Endodermal cell (in vitro differentiated cells): ENCODE measurements around the gene LACRT. TPM values are rescaled to one million over a fixed set of nuclear protein-coding genes. Genes with fewer than 3 reads are reported as not detected.

ENCODE experiments used
- DNase-seq: peaks from one replicate; pipeline ENCODE4 v3.0.0-alpha.2; 2017
- H3K27ac ChIP-seq: 2 replicates; pipeline ENCODE4 v1.5.1; 2013; ENCODE audit warnings: mild to moderate bottlenecking, low read depth, low read length, moderate library complexity
- H3K27me3 ChIP-seq: 2 replicates; pipeline ENCODE4 v1.6.1; 2013; ENCODE audit warnings: mild to moderate bottlenecking, low read length, moderate library complexity; ENCODE audit not compliant: insufficient read depth, control insufficient read depth, poor library complexity, severe bottlenecking
- H3K36me3 ChIP-seq: 2 replicates; pipeline ENCODE4 v1.7.0; 2013; ENCODE audit warnings: mild to moderate bottlenecking, low read length, moderate library complexity; ENCODE audit not compliant: control insufficient read depth, insufficient read depth
- H3K4me1 ChIP-seq: one replicate; pipeline ENCODE4 v1.7.0; 2013; ENCODE audit warnings: low read length; ENCODE audit not compliant: control insufficient read depth, insufficient read depth
- H3K4me3 ChIP-seq: 2 replicates; pipeline ENCODE4 v1.5.1; 2013; ENCODE audit warnings: mild to moderate bottlenecking, low read length, moderate library complexity
- H3K9ac ChIP-seq: 2 replicates; pipeline ENCODE4 v1.6.1; 2013; ENCODE audit warnings: mild to moderate bottlenecking, low read length, moderate library complexity; ENCODE audit not compliant: poor library complexity, severe bottlenecking; ENCODE audit errors: extremely low read depth
- H3K9me3 ChIP-seq: 2 replicates; pipeline ENCODE4 v1.6.1; 2013; ENCODE audit warnings: mild to moderate bottlenecking, low read length, moderate library complexity; ENCODE audit not compliant: control insufficient read depth
- H3K27ac Mint-ChIP-seq: 2 replicates; pipeline ENCODE4 v1.8.0; 2020; ENCODE audit warnings: mixed read lengths
- H3K27me3 Mint-ChIP-seq: 2 replicates; pipeline ENCODE4 v1.8.0; 2021; ENCODE audit warnings: mild to moderate bottlenecking, mixed read lengths; ENCODE audit not compliant: insufficient read depth
- H3K36me3 Mint-ChIP-seq: 2 replicates; pipeline ENCODE4 v1.8.0; 2020; ENCODE audit warnings: low read depth, mixed read lengths
- H3K4me1 Mint-ChIP-seq: 2 replicates; pipeline ENCODE4 v1.8.0; 2020; ENCODE audit warnings: mixed read lengths
- H3K4me3 Mint-ChIP-seq: 2 replicates; pipeline ENCODE4 v1.8.0; 2020; ENCODE audit warnings: mild to moderate bottlenecking, moderate library complexity, mixed read lengths
- H3K9me3 Mint-ChIP-seq: 2 replicates; pipeline ENCODE4 v1.8.0; 2020; ENCODE audit warnings: mild to moderate bottlenecking, mixed read lengths
- WGBS, 2 experiments: methylation state at CpG; one replicate each; pipeline versions ENCODE4 v1.1.5 to v1.1.7; 2013; ENCODE audit warnings: missing lambda C conversion rate in 2 of 2, mixed read lengths in 1 of 2; ENCODE audit not compliant: insufficient coverage in 1 of 2, insufficient read length in 1 of 2; 5-methylcytosine and 5-hydroxymethylcytosine counted together
- total RNA-seq, 2 donors: library from RNA; stranded (reverse); fragmentation: NEBNext Ultra II Directional in 1 of 2; extraction: Animal tissue kit (Norgen Biotek cat#: 25700) in 1 of 2; gene quantifications; 2 replicates in 1 of 2; 3 replicates in 1 of 2; pipeline ENCODE4 v1.2.1, GENCODE V29; 2021
- TF ChIP-seq, protein P1 (sequence below): fragments of 200-600 bp; sonication (generic); conservative IDR thresholded peaks from 2 replicates; pipeline ENCODE4 v1.5.0; 2021; ENCODE audit warnings: antibody characterized with exemption, mild to moderate bottlenecking

Gene LACRT
- total RNA-seq, 2 donors from 2014 or later, result not detected

- Histone ChIP-seq H3K4me1 (peaks cover 8% of the 10 kb centered on the region), H3K9me3 (no peaks in the 10 kb centered on the region), H3K9ac (no peak overlapping the region), H3K27me3 (peaks cover 50% of the 10 kb centered on the region), H3K27ac (no peak overlapping the region), H3K4me3 (no peak overlapping the region), H3K36me3 (no peaks in the 10 kb centered on the region)
- no peaks in the 10 kb centered on the region for H3K36me3 Mint-ChIP-seq
- H3K9me3 Mint-ChIP-seq, result no peaks in the 10 kb centered on the region
- H3K27ac Mint-ChIP-seq, result no peak overlapping the region
- TF ChIP-seq, protein P1, sequence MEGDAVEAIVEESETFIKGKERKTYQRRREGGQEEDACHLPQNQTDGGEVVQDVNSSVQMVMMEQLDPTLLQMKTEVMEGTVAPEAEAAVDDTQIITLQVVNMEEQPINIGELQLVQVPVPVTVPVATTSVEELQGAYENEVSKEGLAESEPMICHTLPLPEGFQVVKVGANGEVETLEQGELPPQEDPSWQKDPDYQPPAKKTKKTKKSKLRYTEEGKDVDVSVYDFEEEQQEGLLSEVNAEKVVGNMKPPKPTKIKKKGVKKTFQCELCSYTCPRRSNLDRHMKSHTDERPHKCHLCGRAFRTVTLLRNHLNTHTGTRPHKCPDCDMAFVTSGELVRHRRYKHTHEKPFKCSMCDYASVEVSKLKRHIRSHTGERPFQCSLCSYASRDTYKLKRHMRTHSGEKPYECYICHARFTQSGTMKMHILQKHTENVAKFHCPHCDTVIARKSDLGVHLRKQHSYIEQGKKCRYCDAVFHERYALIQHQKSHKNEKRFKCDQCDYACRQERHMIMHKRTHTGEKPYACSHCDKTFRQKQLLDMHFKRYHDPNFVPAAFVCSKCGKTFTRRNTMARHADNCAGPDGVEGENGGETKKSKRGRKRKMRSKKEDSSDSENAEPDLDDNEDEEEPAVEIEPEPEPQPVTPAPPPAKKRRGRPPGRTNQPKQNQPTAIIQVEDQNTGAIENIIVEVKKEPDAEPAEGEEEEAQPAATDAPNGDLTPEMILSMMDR, result no peak
- WGBS, 2 experiments, result 80 to 89% methylated on average over 1 to 4 of the region's 4 CpGs
- H3K4me1 Mint-ChIP-seq, result peaks cover 43% of the 10 kb centered on the region
- peaks cover 74% of the 10 kb centered on the region for H3K27me3 Mint-ChIP-seq
- DNase-seq, result no peak
- H3K4me3 Mint-ChIP-seq, result no peak overlapping the region
Observed at GRCh38 chr12:54593135-54593534, 41.6 kb downstream of the LACRT start.

DNA sequence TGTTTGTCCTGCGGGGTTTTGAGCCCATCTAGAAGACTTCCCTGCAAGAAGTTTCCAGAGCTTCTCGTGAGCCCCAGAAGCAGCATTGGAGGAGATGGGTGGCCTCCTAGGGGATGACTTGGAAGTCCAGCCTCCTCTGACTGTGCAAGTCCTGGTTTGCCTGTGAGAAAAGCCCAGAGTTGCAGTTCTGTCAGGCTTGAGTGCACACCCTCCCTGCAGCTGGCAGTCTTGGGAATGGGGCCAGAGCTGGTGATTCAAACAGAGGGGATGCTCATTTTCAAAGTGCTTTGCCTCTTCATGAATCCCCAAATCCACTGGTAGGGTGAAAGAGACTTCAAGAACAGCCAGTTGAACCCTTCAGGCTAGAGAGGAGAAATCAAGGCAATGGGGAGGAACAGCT lies 42.4 kb downstream of the LACRT start:
- peaks cover 58% of the 10 kb centered on the region for H3K27me3 ChIP-seq
- no peak overlapping the region for H3K9ac ChIP-seq

DNA sequence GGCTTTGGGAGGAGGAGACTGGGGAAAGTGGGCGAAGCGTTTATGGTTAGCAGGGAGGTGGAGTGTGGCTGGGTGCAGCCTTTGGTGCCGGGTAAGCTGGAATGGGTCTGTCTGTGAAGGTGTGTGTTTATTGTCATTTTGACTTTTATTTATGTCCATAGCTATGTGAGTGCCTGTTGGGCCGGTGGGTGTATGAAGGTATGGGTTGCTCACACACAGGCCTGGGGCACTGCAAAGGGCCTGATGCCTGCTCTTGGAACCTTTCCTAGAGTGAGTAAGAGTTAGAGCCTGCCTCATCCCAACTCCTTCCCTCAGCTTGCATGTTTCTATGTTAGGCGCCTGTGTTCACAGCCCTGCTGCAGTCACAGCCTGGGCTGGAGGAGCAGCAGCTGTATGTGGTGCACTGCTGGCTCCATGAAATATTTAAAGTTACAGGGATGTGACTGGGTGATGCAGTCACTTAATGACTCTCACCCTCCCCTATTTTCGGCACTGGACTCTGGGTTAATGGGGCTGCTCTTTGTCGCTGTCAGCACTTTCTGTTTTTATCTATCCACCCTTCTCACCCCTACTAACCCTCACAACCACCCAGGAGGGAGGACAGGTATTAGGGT lies 43.6 kb downstream of the LACRT start:
- H3K4me1 ChIP-seq, result peaks cover 8% of the 10 kb centered on the region
- DNase-seq, result no peak
- Mint-ChIP-seq H3K4me3 (no peak overlapping the region), H3K9me3 (no peaks in the 10 kb centered on the region), H3K27ac (no peak overlapping the region), H3K4me1 (peaks cover 51% of the 10 kb centered on the region), H3K36me3 (no peaks in the 10 kb centered on the region), H3K27me3 (peaks cover 87% of the 10 kb centered on the region)
- H3K9ac ChIP-seq, result no peak overlapping the region
- peaks cover 70% of the 10 kb centered on the region for H3K27me3 ChIP-seq
- no peaks in the 10 kb centered on the region for H3K36me3 ChIP-seq
- no peaks in the 10 kb centered on the region for H3K9me3 ChIP-seq
- WGBS, 2 experiments, result 71 to 94% methylated on average over 2 to 6 of the region's 7 CpGs
- H3K27ac ChIP-seq, result no peak overlapping the region
- TF ChIP-seq, protein P1, result no peak
- H3K4me3 ChIP-seq, result no peak overlapping the region

More for the DNA sequence above, 42.4 kb downstream of the LACRT start:
- Histone ChIP-seq H3K36me3 (no peaks in the 10 kb centered on the region), H3K27ac (no peak overlapping the region), H3K9me3 (no peaks in the 10 kb centered on the region), H3K4me3 (no peak overlapping the region), H3K4me1 (peaks cover 8% of the 10 kb centered on the region)
- peaks cover 82% of the 10 kb centered on the region for H3K27me3 Mint-ChIP-seq
- H3K27ac Mint-ChIP-seq, result no peak overlapping the region
- H3K4me1 Mint-ChIP-seq, result peaks cover 50% of the 10 kb centered on the region
- no peaks in the 10 kb centered on the region for H3K9me3 Mint-ChIP-seq
- 84 to 100% methylated on average over 2 of the region's 2 CpGs for WGBS, 2 experiments
- no peaks in the 10 kb centered on the region for H3K36me3 Mint-ChIP-seq
- no peak for DNase-seq
- TF ChIP-seq, protein P1, result no peak
- H3K4me3 Mint-ChIP-seq, result no peak overlapping the region
